HepG2 (cell line): ENCODE measurements around the gene RNU1-1. TPM values are rescaled to one million over a fixed set of nuclear protein-coding genes. Genes with fewer than 3 reads are reported as not detected.
A peak's percentile ranks its signal among the peaks of the same experiment; 100 is the strongest.
"Not testable (repeated sequence)": the region's sequence is repeated elsewhere in the genome, so short reads cannot be mapped to it uniquely, and the experiment has no call there.

ENCODE experiments used
- ATAC-seq: fragments of 200-7000 bp; cut with Tn5 transposase; 3 replicates; pipeline ENCODE4 v1.9.1; 2020; ENCODE audit warnings: mild to moderate bottlenecking, moderate library complexity
- BruUV-seq: library from RNA; stranded (reverse); fragments of 400-500 nt; replicated peaks from 2 replicates; lab custom pipeline; 2021; lab: Mats Ljungman, UMichigan
- CTCF ChIA-PET: fragments of 300-600 bp; formaldehyde crosslinking; extraction: SDS; loops from one replicate; lab custom pipeline; 2021; ENCODE audit warnings: low total read pairs, inconsistent platforms, low intra/inter-chr PET ratio; lab: Yijun Ruan, JAX
- POLR2A ChIA-PET: fragments of 350-600 bp; sonication (Branson Sonifier 250); formaldehyde crosslinking; loops from one replicate; lab custom pipeline; 2020; ENCODE audit warnings: antibody characterized with exemption, inconsistent platforms; lab: Yijun Ruan, JAX
- DNase-seq: peaks from one replicate; pipeline ENCODE4 v3.0.0-alpha.2; 2015; ENCODE audit warnings: low spot score
- FAIRE-seq: peaks from 3 replicates; lab custom pipeline; 2011; peaks lifted over from hg19 to GRCh38; lab: Jason Lieb, UNC
- H2AFZ ChIP-seq: one replicate; pipeline ENCODE4 v1.6.1; 2011; ENCODE audit warnings: low read length, inconsistent platforms
- H3K27ac ChIP-seq: fragments of 300-600 bp; 3 replicates; pipeline ENCODE4 v1.8.0; 2011; ENCODE audit warnings: mixed run types, mild to moderate bottlenecking, mixed read lengths, low read length, inconsistent platforms; ENCODE audit not compliant: insufficient read depth; ENCODE audit errors: extremely low read length
- H3K27me3 ChIP-seq, 2 experiments: fragments of 200-600 bp in 1 of 2; 2 replicates in 1 of 2; 3 replicates in 1 of 2; pipeline versions ENCODE4 v1.6.0 to v1.8.0; 2011; ENCODE audit warnings: low read length in 2 of 2, mild to moderate bottlenecking in 2 of 2, moderate library complexity in 2 of 2, inconsistent platforms in 1 of 2; ENCODE audit not compliant: insufficient read depth in 2 of 2, control insufficient read depth in 1 of 2
- H3K36me3 ChIP-seq, 2 experiments: fragments of 200-600 bp in 1 of 2; replicated peaks in 1 of 2; 2 replicates in 1 of 2; 3 replicates in 1 of 2; pipeline versions ENCODE4 v1.5.1 to v1.8.0; 2011; ENCODE audit warnings: low read length in 2 of 2, inconsistent platforms in 1 of 2; ENCODE audit not compliant: insufficient read depth in 2 of 2, control insufficient read depth in 1 of 2
- H3K4me1 ChIP-seq: 2 replicates; pipeline ENCODE4 v1.5.1; 2012; ENCODE audit warnings: low read length, inconsistent platforms; ENCODE audit not compliant: insufficient read depth
- H3K4me2 ChIP-seq: 2 replicates; pipeline ENCODE4 v1.6.0; 2011; ENCODE audit warnings: low read depth, low read length, inconsistent platforms
- H3K4me3 ChIP-seq, 3 experiments: fragments of 200-600 bp in 1 of 3; sonication (generic), shearing (Covaris generic) in 1 of 3; replicated peaks in 1 of 3; 2 replicates each; pipeline ENCODE4 v1.5.1; 2011 to 2016; ENCODE audit warnings: low read length in 3 of 3, inconsistent platforms in 2 of 3, low read depth in 2 of 3, mild to moderate bottlenecking in 2 of 3, control low read depth in 1 of 3, mixed read lengths in 1 of 3; ENCODE audit not compliant: insufficient read depth in 1 of 3
- H3K79me2 ChIP-seq: one replicate; pipeline ENCODE4 v1.6.1; 2011; ENCODE audit warnings: low read length, inconsistent platforms; ENCODE audit not compliant: insufficient read depth
- H3K9ac ChIP-seq: 2 replicates; pipeline ENCODE4 v1.6.0; 2011; ENCODE audit warnings: mild to moderate bottlenecking, low read depth, low read length, inconsistent platforms; ENCODE audit not compliant: insufficient read depth
- H3K9me3 ChIP-seq: 2 replicates; pipeline ENCODE4 v1.5.1; 2012; ENCODE audit warnings: mild to moderate bottlenecking, low read length
- H4K20me1 ChIP-seq: 2 replicates; pipeline ENCODE4 v1.6.0; 2011; ENCODE audit warnings: inconsistent platforms, mild to moderate bottlenecking, low read length, moderate library complexity; ENCODE audit not compliant: insufficient read depth
- ASH2L ChIP-seq: fragments of 300-600, 200-600 bp; sonication (generic); IDR thresholded peaks from 2 replicates; pipeline ENCODE4 v1.7.0; 2017; ENCODE audit warnings: low read depth, mild to moderate bottlenecking, moderate library complexity, mixed read lengths, low read length; ENCODE audit not compliant: insufficient read length
- DR1 ChIP-seq: sonication (generic); formaldehyde crosslinking; IDR thresholded peaks from 2 replicates; pipeline ENCODE4 v1.8.0; 2021; ENCODE audit warnings: mild to moderate bottlenecking, missing genetic modification reagents, inconsistent platforms
- DRAP1 ChIP-seq: IDR thresholded peaks from 2 replicates; pipeline ENCODE4 v1.6.1; 2016; ENCODE audit warnings: missing genetic modification reagents, missing compliant biosample characterization
- JDP2 ChIP-seq: sonication (generic); formaldehyde crosslinking; IDR thresholded peaks from 2 replicates; pipeline ENCODE4 v1.8.1; 2022; ENCODE audit warnings: missing genetic modification reagents, borderline replicate concordance
- MAFF ChIP-seq: IDR thresholded peaks from 2 replicates; pipeline ENCODE4 v1.6.1; 2011; ENCODE audit warnings: low read depth, low read length, improper control_type of control experiment
- NFIC ChIP-seq: IDR thresholded peaks from 2 replicates; pipeline ENCODE4 v1.6.1; 2012; ENCODE audit warnings: mild to moderate bottlenecking, low read length, inconsistent platforms
- NR2C2 ChIP-seq: sonication (generic); formaldehyde crosslinking; IDR thresholded peaks from 2 replicates; pipeline ENCODE4 v1.4.0; 2020; ENCODE audit warnings: missing genetic modification reagents, mild to moderate bottlenecking, moderate library complexity, borderline replicate concordance
- NR2F2 ChIP-seq: IDR thresholded peaks from 2 replicates; pipeline ENCODE4 v1.6.1; 2012; ENCODE audit warnings: low read depth, inconsistent platforms, borderline replicate concordance
- PHF8 ChIP-seq: sonication (generic); formaldehyde crosslinking; IDR thresholded peaks from 2 replicates; pipeline ENCODE4 v1.5.0; 2020; ENCODE audit warnings: missing genetic modification reagents
- POLR2G ChIP-seq: fragments of 200-400 bp; formaldehyde crosslinking; IDR thresholded peaks from 2 replicates; pipeline ENCODE4 v1.6.1; 2018; ENCODE audit warnings: mild to moderate bottlenecking, low read depth, low read length, moderate library complexity
- REPIN1 ChIP-seq: sonication (generic); formaldehyde crosslinking; IDR thresholded peaks from 2 replicates; pipeline ENCODE4 v1.8.0; 2022; ENCODE audit warnings: missing genetic modification reagents, low read depth, mild to moderate bottlenecking, borderline replicate concordance
- SNAPC2 ChIP-seq: sonication (generic); formaldehyde crosslinking; IDR thresholded peaks from 2 replicates; pipeline ENCODE4 v1.8.1; 2022; ENCODE audit warnings: mild to moderate bottlenecking, missing genetic modification reagents
- TBX2 ChIP-seq: sonication (generic); formaldehyde crosslinking; IDR thresholded peaks from 2 replicates; pipeline ENCODE4 v1.5.0; 2020; ENCODE audit warnings: missing genetic modification reagents, mild to moderate bottlenecking, borderline replicate concordance
- ZNF556 ChIP-seq: sonication (generic); formaldehyde crosslinking; IDR thresholded peaks from 2 replicates; pipeline ENCODE4 v1.4.0; 2020; ENCODE audit warnings: mild to moderate bottlenecking, missing genetic modification reagents, borderline replicate concordance
- ZNF589 ChIP-seq: sonication (generic); formaldehyde crosslinking; conservative IDR thresholded peaks from 2 replicates; pipeline ENCODE4 v1.8.0; 2022; ENCODE audit warnings: mild to moderate bottlenecking, moderate library complexity, missing genetic modification reagents
- WGBS: methylation state at CpG from one replicate; pipeline ENCODE4 v1.1.6; 2017; ENCODE audit warnings: low lambda C conversion rate; 5-methylcytosine and 5-hydroxymethylcytosine counted together
- in situ Hi-C: cut with HindIII; loops from 2 replicates; pipeline ENCODE4 v1.10.0; 2017; ENCODE audit warnings: low pct_unique_long_range_greater_than_20kb; ENCODE audit not compliant: extremely low pct_ligation_motif_present
- intact Hi-C: fragments of 100-400 bp; cut with micrococcal nuclease; formaldehyde crosslinking; loops from one replicate; pipeline ENCODE4 v1.10.0; 2022; ENCODE audit not compliant: unreplicated experiment
- polyA plus RNA-seq, 8 experiments: library from polyadenylated mRNA; depleted of rRNA in 3 of 8; stranded (reverse) in 7 of 8; unstranded in 1 of 8; fragments of >200 nt; fragmentation: Illumina TruSeq in 4 of 8; extraction: Trizol in 4 of 8; gene quantifications; 2 replicates each; pipeline versions ENCODE4 v1.2.1 to v1.2.3, GENCODE V29; 2011 to 2016; ENCODE audit warnings: low read depth in 4 of 8, missing spikeins in 1 of 8, mixed read lengths in 1 of 8; ENCODE audit not compliant: insufficient read depth in 1 of 8
- total RNA-seq, 5 experiments: library from RNA; depleted of rRNA; stranded (reverse); fragments of >200 nt; fragmentation: Illumina TruSeq; extraction: Trizol; gene quantifications; 2 replicates each; pipeline ENCODE4 v1.2.3, GENCODE V29; 2016; ENCODE audit warnings: low read depth in 1 of 5
- TF ChIP-seq, protein P1 (sequence below): IDR thresholded peaks from 2 replicates; pipeline ENCODE4 v1.6.1; 2016; ENCODE audit warnings: low read depth, borderline replicate concordance
- TF ChIP-seq, protein P2 (sequence below): sonication (generic); formaldehyde crosslinking; IDR thresholded peaks from 2 replicates; pipeline ENCODE4 v1.8.1; 2023; ENCODE audit warnings: mild to moderate bottlenecking, missing genetic modification reagents, borderline replicate concordance

Gene RNU1-1
- total and polyA plus RNA-seq, 2 of the 13 experiments (the other 11 are each of a cell fraction or from before 2014, with no cell fraction given), result under 0.01 to 11,018 TPM

- TF ChIP-seq ZNF589 (CRISPR knock-in tag) (0 out of 2 replicates have a peak, but pooled peaks have one; percentile 34), PHF8 (CRISPR knock-in tag) (peak; percentile 8; the same call in 1 of the 2 replicates), POLR2G (peak; percentile 77), NR2F2 (peak; percentile 50; the same call in 1 of the 2 replicates), ASH2L (peak; percentile 21), JDP2 (CRISPR knock-in tag) (0 out of 2 replicates have a peak, but pooled peaks have one; percentile 0), ZNF556 (CRISPR knock-in tag) (peak; percentile 43; the same call in 1 of the 2 replicates), NR2C2 (peak; percentile 46; the same call in 1 of the 2 replicates), SNAPC2 (CRISPR knock-in tag) (peak; percentile 100), REPIN1 (CRISPR knock-in tag) (peak; percentile 55; the same call in 1 of the 2 replicates), TBX2 (CRISPR knock-in tag) (peak; percentile 41), MAFF (0 out of 2 replicates have a peak, but pooled peaks have one; percentile 35), DR1 (0 out of 2 replicates have a peak, but pooled peaks have one; percentile 52), DRAP1 (CRISPR knock-in tag) (peak; percentile 34; the same call in 1 of the 2 replicates), NFIC (peak; percentile 53; the same call in 1 of the 2 replicates)
- TF ChIP-seq, protein P1, sequence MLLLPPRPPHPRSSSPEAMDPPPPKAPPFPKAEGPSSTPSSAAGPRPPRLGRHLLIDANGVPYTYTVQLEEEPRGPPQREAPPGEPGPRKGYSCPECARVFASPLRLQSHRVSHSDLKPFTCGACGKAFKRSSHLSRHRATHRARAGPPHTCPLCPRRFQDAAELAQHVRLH (CRISPR knock-in tag), result 0 out of 2 replicates have a peak, but pooled peaks have one; percentile 42
- TF ChIP-seq, protein P2, sequence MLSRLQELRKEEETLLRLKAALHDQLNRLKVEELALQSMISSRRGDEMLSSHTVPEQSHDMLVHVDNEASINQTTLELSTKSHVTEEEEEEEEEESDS, result peak; percentile 99
Measured at GRCh38 chr1:16514107-16515055, at the start of gene RNU1-1 (continued).

DNA sequence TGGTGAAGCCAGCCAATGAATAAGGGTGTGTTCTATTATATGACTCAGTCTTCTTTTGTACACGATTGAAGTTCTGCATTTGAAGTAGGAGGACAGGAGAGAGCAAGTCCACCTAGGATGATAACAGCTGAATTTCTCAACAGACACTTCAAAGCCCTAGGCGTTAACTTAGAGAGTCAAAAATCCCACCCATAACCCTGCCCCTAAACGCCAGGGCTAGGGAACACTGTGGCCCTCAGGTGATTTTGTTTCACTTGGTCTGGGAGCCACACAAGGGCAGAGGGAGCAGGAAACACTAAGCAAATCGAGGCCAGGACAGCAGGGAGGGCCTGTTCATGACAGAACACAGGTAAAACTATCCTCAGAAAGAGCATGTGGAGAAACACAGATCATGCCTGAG is 47.0 kb upstream of the RNU1-1 start:
- WGBS, result 39% methylated on average over 4 of the region's 4 CpGs
- H3K9ac ChIP-seq, CTCF ChIA-PET, H3K9me3 ChIP-seq, ATAC-seq, in situ Hi-C loops, H3K27ac ChIP-seq, BruUV-seq, H3K4me1 ChIP-seq, H4K20me1 ChIP-seq, intact Hi-C loops, FAIRE-seq, H3K79me2 ChIP-seq, H3K4me2 ChIP-seq, H3K36me3 ChIP-seq, H2AFZ ChIP-seq, POLR2A ChIA-PET, H3K27me3 ChIP-seq, H3K4me3 ChIP-seq: not testable (repeated sequence)
- DNase-seq, result peak; percentile 6
